Measurements from ENCODE around the gene C9orf152. TPM values are rescaled to one million over a fixed set of nuclear protein-coding genes. Genes with fewer than 3 reads are reported as not detected.

C9orf152 gene
- total and polyA plus RNA-seq, 4 donors = 0.08 to 0.29 (median 0.20) TPM; not detected in 1

DNA sequence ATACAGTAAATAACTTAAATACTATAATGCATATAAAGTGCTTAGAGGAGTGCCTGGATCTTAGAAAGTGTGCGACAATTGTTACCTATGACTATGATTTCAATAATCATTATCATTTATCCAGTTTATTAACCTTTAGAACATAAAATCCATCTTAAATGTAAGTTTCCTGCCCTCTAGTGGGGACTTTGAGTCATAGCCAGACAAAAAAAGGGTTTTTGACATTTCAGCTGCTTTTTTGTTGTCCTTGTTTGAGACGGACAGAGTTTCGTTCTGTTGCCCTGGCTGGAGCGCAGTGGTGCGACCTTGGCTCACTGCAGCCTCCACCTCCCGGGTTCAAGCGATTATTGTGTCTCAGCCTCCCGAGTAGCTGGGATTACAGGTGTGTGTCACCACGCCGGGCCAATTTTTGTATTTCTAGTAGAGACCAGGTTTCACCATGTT lies 9.7 kb upstream of the C9orf152 start:
- Histone ChIP-seq H3K27me3 (ENCODE audit: control insufficient read depth in 4 of 4, insufficient read depth in 4 of 4, low read length in 3 of 4) (no peaks in the 10 kb centered on the region), H3K9ac (ENCODE audit: low read depth in 1 of 2, low read length in 2 of 2) (no peak overlapping the region), H3K4me3 (ENCODE audit: low read depth in 1 of 3, low read length in 3 of 3) (peak overlapping the region in 1 of 3 donors; percentile 2), H3K36me3 (ENCODE audit: control insufficient read depth in 4 of 4, insufficient read depth in 3 of 4, low read depth in 1 of 4, low read length in 3 of 4) (no peaks in the 10 kb centered on the region), H3K4me1 (ENCODE audit: control insufficient read depth in 4 of 4, insufficient read depth in 4 of 4, low read length in 3 of 4) (peaks cover 17 to 48% (median 31%) of the 10 kb centered on the region in 4 donors), H3K27ac (ENCODE audit: low read depth in 1 of 2, low read length in 2 of 2) (peak overlapping the region in 1 of 2 donors; percentile 19), H3K9me3 (ENCODE audit: control insufficient read depth in 4 of 4, low read length in 3 of 4) (no peaks in the 10 kb centered on the region)
- DNase-seq (ENCODE audit: low spot score) = no peak
- WGBS = 23% methylated on average over 10 of the region's 10 CpGs
- TF ChIP-seq SP1 (IDR thresholded peaks at IDR 0.05) (no peak), TAF1 (conservative IDR thresholded peaks at IDR 0.05) (no peak), HNF4G (IDR thresholded peaks at IDR 0.05) (no peak), JUND (IDR thresholded peaks at IDR 0.05) (no peak), HNF4A (conservative IDR thresholded peaks at IDR 0.05) (peak; percentile 27 to 48), FOXA2 (IDR thresholded peaks at IDR 0.05) (no peak), GABPA (IDR thresholded peaks at IDR 0.05 in 1 of 2, conservative IDR thresholded peaks at IDR 0.05 in 1 of 2) (no peak), RXRA (IDR thresholded peaks at IDR 0.05) (peak; percentile 16 to 53), EGR1 (IDR thresholded peaks at IDR 0.05; ENCODE audit: low read depth in 2 of 2) (no peak), RAD21 (IDR thresholded peaks at IDR 0.05) (peak; percentile 88 to 92)
- TF ChIP-seq, protein P1, sequence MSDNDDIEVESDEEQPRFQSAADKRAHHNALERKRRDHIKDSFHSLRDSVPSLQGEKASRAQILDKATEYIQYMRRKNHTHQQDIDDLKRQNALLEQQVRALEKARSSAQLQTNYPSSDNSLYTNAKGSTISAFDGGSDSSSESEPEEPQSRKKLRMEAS (IDR thresholded peaks at IDR 0.05) = no peak
- TF ChIP-seq, protein P2, sequence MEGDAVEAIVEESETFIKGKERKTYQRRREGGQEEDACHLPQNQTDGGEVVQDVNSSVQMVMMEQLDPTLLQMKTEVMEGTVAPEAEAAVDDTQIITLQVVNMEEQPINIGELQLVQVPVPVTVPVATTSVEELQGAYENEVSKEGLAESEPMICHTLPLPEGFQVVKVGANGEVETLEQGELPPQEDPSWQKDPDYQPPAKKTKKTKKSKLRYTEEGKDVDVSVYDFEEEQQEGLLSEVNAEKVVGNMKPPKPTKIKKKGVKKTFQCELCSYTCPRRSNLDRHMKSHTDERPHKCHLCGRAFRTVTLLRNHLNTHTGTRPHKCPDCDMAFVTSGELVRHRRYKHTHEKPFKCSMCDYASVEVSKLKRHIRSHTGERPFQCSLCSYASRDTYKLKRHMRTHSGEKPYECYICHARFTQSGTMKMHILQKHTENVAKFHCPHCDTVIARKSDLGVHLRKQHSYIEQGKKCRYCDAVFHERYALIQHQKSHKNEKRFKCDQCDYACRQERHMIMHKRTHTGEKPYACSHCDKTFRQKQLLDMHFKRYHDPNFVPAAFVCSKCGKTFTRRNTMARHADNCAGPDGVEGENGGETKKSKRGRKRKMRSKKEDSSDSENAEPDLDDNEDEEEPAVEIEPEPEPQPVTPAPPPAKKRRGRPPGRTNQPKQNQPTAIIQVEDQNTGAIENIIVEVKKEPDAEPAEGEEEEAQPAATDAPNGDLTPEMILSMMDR (IDR thresholded peaks at IDR 0.05; ENCODE audit: low read depth, low read length, missing input control) = peak; percentile 85

DNA sequence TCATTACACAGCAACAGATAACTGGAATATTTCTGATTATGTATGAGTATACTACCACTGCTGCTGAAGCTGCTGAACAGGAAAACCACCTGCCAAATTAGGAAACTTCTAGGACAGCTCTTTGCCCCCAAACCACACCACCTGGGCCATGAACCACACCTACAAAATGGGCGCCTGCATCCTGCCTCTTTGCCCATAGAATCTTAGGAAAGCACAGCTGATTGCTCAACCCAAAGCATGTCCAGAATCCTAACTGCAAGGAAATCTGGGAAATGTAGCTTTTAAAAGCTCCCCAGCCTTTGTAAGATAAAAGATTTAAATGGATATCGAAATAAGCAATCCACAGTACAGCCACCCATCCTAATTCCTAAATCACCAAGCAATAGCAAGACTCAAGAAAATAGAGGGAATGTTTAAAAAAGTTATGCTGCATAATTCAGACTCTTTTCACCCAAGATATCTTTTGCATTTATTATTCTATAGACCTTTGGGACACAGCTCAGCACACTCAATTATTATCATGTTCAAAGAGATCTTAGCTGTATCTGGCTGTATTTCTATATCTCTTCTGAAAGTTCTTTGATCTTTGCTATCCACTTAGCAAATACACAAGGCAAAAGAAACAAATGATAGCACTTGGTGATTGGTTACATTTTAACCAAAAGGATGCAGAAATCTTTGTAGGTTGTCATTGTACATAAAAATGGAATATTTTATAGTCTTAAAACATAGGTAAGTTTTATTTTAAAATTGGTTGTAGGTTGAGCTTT lies 6.8 kb upstream of the C9orf152 start:
- H3K4me1 ChIP-seq (ENCODE audit: control insufficient read depth in 4 of 4, insufficient read depth in 4 of 4, low read length in 3 of 4) = peaks cover 6 to 34% (median 22%) of the 10 kb centered on the region in 4 donors
- H3K9me3 ChIP-seq (ENCODE audit: control insufficient read depth in 4 of 4, low read length in 3 of 4) = no peaks in the 10 kb centered on the region
- DNase-seq (ENCODE audit: low spot score) = no peak
- no peaks in the 10 kb centered on the region for H3K36me3 ChIP-seq (ENCODE audit: control insufficient read depth in 4 of 4, insufficient read depth in 3 of 4, low read depth in 1 of 4, low read length in 3 of 4)
- no peaks in the 10 kb centered on the region for H3K27me3 ChIP-seq (ENCODE audit: control insufficient read depth in 4 of 4, insufficient read depth in 4 of 4, low read length in 3 of 4)
- 42% methylated on average over 2 of the region's 2 CpGs for WGBS
- H3K27ac ChIP-seq (ENCODE audit: low read depth in 1 of 2, low read length in 2 of 2) = no peak overlapping the region
- H3K4me3 ChIP-seq (ENCODE audit: low read depth in 1 of 3, low read length in 3 of 3) = no peak overlapping the region
- no peak overlapping the region for H3K9ac ChIP-seq (ENCODE audit: low read depth in 1 of 2, low read length in 2 of 2)
- TF ChIP-seq HNF4A (conservative IDR thresholded peaks at IDR 0.05) (peak in 1 of 2 donors; percentile 46), YY1 (IDR thresholded peaks at IDR 0.05) (peak; percentile 90), EGR1 (IDR thresholded peaks at IDR 0.05; ENCODE audit: low read depth in 2 of 2) (no peak), FOXA2 (IDR thresholded peaks at IDR 0.05) (peak; percentile 24), RXRA (IDR thresholded peaks at IDR 0.05) (peak in 1 of 2 donors; percentile 40), RAD21 (IDR thresholded peaks at IDR 0.05) (peak in 1 of 2 donors; percentile 5), TAF1 (conservative IDR thresholded peaks at IDR 0.05) (no peak), JUND (IDR thresholded peaks at IDR 0.05) (no peak), NR2F2 (IDR thresholded peaks at IDR 0.05) (no peak), HNF4G (IDR thresholded peaks at IDR 0.05) (no peak), SP1 (IDR thresholded peaks at IDR 0.05) (no peak), FOXA1 (IDR thresholded peaks at IDR 0.05) (no peak), GABPA (IDR thresholded peaks at IDR 0.05 in 1 of 2, conservative IDR thresholded peaks at IDR 0.05 in 1 of 2) (no peak)
- TF ChIP-seq, protein P3, sequence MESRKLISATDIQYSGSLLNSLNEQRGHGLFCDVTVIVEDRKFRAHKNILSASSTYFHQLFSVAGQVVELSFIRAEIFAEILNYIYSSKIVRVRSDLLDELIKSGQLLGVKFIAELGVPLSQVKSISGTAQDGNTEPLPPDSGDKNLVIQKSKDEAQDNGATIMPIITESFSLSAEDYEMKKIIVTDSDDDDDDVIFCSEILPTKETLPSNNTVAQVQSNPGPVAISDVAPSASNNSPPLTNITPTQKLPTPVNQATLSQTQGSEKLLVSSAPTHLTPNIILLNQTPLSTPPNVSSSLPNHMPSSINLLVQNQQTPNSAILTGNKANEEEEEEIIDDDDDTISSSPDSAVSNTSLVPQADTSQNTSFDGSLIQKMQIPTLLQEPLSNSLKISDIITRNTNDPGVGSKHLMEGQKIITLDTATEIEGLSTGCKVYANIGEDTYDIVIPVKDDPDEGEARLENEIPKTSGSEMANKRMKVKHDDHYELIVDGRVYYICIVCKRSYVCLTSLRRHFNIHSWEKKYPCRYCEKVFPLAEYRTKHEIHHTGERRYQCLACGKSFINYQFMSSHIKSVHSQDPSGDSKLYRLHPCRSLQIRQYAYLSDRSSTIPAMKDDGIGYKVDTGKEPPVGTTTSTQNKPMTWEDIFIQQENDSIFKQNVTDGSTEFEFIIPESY (IDR thresholded peaks at IDR 0.05) = no peak
- TF ChIP-seq, protein P4, sequence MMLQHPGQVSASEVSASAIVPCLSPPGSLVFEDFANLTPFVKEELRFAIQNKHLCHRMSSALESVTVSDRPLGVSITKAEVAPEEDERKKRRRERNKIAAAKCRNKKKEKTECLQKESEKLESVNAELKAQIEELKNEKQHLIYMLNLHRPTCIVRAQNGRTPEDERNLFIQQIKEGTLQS (IDR thresholded peaks at IDR 0.05) = no peak
- TF ChIP-seq, protein P5, sequence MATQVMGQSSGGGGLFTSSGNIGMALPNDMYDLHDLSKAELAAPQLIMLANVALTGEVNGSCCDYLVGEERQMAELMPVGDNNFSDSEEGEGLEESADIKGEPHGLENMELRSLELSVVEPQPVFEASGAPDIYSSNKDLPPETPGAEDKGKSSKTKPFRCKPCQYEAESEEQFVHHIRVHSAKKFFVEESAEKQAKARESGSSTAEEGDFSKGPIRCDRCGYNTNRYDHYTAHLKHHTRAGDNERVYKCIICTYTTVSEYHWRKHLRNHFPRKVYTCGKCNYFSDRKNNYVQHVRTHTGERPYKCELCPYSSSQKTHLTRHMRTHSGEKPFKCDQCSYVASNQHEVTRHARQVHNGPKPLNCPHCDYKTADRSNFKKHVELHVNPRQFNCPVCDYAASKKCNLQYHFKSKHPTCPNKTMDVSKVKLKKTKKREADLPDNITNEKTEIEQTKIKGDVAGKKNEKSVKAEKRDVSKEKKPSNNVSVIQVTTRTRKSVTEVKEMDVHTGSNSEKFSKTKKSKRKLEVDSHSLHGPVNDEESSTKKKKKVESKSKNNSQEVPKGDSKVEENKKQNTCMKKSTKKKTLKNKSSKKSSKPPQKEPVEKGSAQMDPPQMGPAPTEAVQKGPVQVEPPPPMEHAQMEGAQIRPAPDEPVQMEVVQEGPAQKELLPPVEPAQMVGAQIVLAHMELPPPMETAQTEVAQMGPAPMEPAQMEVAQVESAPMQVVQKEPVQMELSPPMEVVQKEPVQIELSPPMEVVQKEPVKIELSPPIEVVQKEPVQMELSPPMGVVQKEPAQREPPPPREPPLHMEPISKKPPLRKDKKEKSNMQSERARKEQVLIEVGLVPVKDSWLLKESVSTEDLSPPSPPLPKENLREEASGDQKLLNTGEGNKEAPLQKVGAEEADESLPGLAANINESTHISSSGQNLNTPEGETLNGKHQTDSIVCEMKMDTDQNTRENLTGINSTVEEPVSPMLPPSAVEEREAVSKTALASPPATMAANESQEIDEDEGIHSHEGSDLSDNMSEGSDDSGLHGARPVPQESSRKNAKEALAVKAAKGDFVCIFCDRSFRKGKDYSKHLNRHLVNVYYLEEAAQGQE (IDR thresholded peaks at IDR 0.05) = peak; percentile 19
